ENCODE data around the gene SNX12. TPM values are rescaled to one million over a fixed set of nuclear protein-coding genes. Genes with fewer than 3 reads are reported as not detected.

The SNX12 gene
- total RNA-seq, 1 donor from 2014 or later: 25.0 TPM

DNA sequence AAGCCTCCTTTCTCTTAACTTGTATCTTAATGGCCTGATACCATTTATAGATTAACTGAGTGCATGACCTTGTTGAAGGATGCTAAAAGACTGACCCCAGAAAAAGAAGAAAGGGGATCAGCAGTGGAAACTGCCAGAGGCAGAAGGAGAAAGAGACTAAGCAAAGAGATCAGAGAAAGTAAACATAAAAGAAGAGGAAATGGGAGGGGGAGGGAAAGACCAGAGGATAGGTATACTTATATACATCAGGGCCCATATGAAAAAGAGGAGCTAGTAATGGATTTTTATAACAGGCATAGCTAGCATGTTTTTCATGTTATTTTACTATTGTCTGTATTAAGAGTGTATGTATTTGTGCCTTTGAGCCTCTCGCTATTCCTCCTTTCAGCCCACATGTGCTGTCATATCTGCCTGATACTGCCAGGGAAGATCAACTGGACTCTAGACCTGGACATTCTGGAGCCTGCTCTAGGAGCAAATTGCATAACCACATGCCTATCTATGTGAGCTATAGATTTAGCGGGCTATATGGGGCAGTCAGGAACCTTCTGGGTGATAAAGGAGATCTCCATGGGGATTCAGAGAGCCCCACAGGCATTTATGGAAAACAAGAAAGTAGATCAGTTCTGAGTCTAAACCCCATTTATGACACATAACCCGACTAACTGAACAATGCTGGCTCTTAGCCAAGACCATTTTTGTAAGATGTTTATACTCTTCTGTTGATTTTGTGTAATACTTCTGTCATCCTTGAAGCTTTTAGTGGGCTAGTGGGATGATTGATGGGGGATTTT, 13.4 kb upstream of the SNX12 start:
- intact Hi-C loops (cut with DNase I): no loop called here
- no peaks in the 10 kb centered on the region for H3K27me3 ChIP-seq
- H3K4me1 ChIP-seq: no peaks in the 10 kb centered on the region
- DNase-seq (ENCODE audit: extremely low spot score in 2 of 2): no peak
- no peak overlapping the region for H3K27ac ChIP-seq
- H3K4me3 ChIP-seq: no peak overlapping the region
- no peak for TF ChIP-seq POLR2AphosphoS5 (IDR thresholded peaks at IDR 0.05; ENCODE audit: insufficient read depth in 1 of 2, low read depth in 1 of 2)
- TF ChIP-seq POLR2A (IDR thresholded peaks at IDR 0.05): no peak
- TF ChIP-seq, protein P1, sequence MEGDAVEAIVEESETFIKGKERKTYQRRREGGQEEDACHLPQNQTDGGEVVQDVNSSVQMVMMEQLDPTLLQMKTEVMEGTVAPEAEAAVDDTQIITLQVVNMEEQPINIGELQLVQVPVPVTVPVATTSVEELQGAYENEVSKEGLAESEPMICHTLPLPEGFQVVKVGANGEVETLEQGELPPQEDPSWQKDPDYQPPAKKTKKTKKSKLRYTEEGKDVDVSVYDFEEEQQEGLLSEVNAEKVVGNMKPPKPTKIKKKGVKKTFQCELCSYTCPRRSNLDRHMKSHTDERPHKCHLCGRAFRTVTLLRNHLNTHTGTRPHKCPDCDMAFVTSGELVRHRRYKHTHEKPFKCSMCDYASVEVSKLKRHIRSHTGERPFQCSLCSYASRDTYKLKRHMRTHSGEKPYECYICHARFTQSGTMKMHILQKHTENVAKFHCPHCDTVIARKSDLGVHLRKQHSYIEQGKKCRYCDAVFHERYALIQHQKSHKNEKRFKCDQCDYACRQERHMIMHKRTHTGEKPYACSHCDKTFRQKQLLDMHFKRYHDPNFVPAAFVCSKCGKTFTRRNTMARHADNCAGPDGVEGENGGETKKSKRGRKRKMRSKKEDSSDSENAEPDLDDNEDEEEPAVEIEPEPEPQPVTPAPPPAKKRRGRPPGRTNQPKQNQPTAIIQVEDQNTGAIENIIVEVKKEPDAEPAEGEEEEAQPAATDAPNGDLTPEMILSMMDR (IDR thresholded peaks at IDR 0.05): no peak
- H3K9me3 ChIP-seq: no peaks in the 10 kb centered on the region
- no peaks in the 10 kb centered on the region for H3K36me3 ChIP-seq

DNA sequence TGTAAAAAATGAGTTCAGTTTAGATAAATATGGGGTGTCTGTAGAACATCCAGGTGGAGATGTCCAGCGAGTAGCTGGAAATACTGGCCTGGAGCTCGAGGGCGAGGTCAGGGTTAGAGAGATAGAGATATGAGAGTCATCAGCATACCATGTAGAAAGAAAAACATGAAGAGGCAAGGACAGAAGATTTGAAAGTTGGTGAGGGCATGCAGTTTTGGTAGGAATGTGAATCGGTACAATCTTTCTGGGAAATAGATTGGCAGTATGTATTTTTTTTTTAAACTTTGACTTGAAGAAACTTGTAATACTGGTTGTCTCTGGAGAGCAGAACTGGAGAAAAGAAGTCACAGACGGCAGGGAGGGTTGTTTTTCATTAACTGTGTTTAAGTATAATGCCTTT, 2.4 kb upstream of the SNX12 start:
- Histone ChIP-seq H3K4me3 (no peak overlapping the region), H3K27me3 (no peaks in the 10 kb centered on the region), H3K9me3 (no peaks in the 10 kb centered on the region), H3K27ac (no peak overlapping the region), H3K36me3 (no peaks in the 10 kb centered on the region), H3K4me1 (peaks cover 14% of the 10 kb centered on the region)
- intact Hi-C loops (cut with DNase I): no loop called here
- TF ChIP-seq POLR2A (IDR thresholded peaks at IDR 0.05) (no peak), POLR2AphosphoS5 (IDR thresholded peaks at IDR 0.05; ENCODE audit: insufficient read depth in 1 of 2, low read depth in 1 of 2) (no peak)
- TF ChIP-seq, protein P1 (IDR thresholded peaks at IDR 0.05): no peak
- DNase-seq (ENCODE audit: extremely low spot score in 2 of 2): no peak

DNA sequence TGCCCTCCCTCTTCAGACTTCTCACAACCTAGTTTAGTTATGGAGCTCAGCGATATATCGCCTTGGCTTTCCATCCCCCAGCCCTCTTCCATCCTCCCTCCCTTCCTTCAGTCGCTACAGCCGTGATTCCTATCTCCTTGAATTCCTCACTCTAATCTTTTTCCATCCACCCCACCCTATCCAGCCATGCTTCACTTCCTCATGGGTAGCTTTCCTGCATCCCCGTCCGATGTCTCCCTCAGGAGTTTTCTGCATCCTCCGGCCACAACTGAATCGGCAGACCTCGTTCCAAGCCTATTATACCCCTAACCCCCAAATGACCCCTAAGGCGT, 456 bp downstream of the SNX12 start:
- Histone ChIP-seq H3K27me3 (no peaks in the 10 kb centered on the region), H3K36me3 (no peaks in the 10 kb centered on the region), H3K4me3 (peak overlapping the region; percentile 54 to 62), H3K27ac (peak overlapping the region; percentile 79), H3K4me1 (peaks cover 14% of the 10 kb centered on the region), H3K9me3 (no peaks in the 10 kb centered on the region)
- TF ChIP-seq POLR2AphosphoS5 (IDR thresholded peaks at IDR 0.05; ENCODE audit: insufficient read depth in 1 of 2, low read depth in 1 of 2) (no peak), POLR2A (IDR thresholded peaks at IDR 0.05) (no peak)
- TF ChIP-seq, protein P1 (IDR thresholded peaks at IDR 0.05): no peak
- no peak for DNase-seq (ENCODE audit: extremely low spot score in 2 of 2)
- intact Hi-C loops (cut with DNase I): loop anchor here (10.0 kb wide), 1 partner anchor 107 kb away; no protein-coding TSS in a partner anchor

DNA sequence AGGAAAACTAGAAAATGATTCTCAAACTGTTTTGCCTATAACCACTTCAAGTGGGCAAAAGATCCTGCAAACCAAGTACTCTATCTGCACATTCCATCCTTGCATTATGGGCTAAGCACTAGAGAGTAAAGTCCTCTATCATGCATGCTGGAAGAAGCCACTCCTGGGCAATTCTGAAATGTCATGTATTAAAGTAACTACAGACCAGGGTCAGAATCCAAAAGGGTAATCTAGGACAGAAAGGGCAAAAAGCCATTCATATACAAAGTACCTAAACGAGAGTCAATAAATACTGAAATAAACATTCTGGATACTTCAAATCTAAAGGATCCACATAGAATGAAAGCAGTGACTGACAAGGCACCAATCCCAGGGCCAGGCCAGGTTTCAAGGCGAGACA, 1.0 kb downstream of the SNX12 start:
- H3K27ac ChIP-seq: peak overlapping the region; percentile 79
- TF ChIP-seq, protein P1 (IDR thresholded peaks at IDR 0.05): no peak
- TF ChIP-seq POLR2AphosphoS5 (IDR thresholded peaks at IDR 0.05; ENCODE audit: insufficient read depth in 1 of 2, low read depth in 1 of 2) (no peak), POLR2A (IDR thresholded peaks at IDR 0.05) (no peak)
- no peaks in the 10 kb centered on the region for H3K9me3 ChIP-seq
- H3K27me3 ChIP-seq: no peaks in the 10 kb centered on the region
- peaks cover 14% of the 10 kb centered on the region for H3K4me1 ChIP-seq
- peak overlapping the region; percentile 54 to 62 for H3K4me3 ChIP-seq
- H3K36me3 ChIP-seq: no peaks in the 10 kb centered on the region
- DNase-seq (ENCODE audit: extremely low spot score in 2 of 2): no peak
- intact Hi-C loops (cut with DNase I): loop anchor here (10.0 kb wide), 1 partner anchor 108 kb away; no protein-coding TSS in a partner anchor

DNA sequence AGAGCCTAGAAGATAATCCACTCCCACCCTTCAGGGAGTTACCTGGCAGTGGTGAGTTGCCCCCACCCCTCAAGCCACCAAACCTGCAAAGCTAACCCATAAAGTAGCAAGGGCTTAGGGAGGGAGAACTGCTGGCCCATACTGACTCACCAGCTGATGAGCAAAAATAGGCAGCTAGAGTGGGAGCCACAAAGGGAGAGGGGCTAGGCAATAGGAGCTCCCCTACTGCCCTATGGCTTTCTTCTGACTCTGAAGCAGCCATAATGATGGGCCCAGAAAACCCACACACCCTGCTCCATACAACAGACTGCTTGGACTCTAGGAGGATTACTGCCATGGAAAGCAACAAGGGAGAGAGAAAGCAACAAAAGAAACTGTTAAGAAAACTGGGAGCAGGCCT, 8.0 kb downstream of the SNX12 start:
- no peak overlapping the region for H3K27ac ChIP-seq
- intact Hi-C loops (cut with DNase I): loop anchor here (10.0 kb wide), 1 partner anchor 115 kb away; no protein-coding TSS in a partner anchor
- H3K4me3 ChIP-seq: no peak overlapping the region
- H3K27me3 ChIP-seq: no peaks in the 10 kb centered on the region
- no peaks in the 10 kb centered on the region for H3K9me3 ChIP-seq
- TF ChIP-seq POLR2A (IDR thresholded peaks at IDR 0.05): no peak
- no peak for TF ChIP-seq POLR2AphosphoS5 (IDR thresholded peaks at IDR 0.05; ENCODE audit: insufficient read depth in 1 of 2, low read depth in 1 of 2)
- TF ChIP-seq, protein P1 (IDR thresholded peaks at IDR 0.05): no peak
- no peak for DNase-seq (ENCODE audit: extremely low spot score in 2 of 2)
- H3K36me3 ChIP-seq: peaks cover 0 to 17% of the 10 kb centered on the region in 2 donors
- no peaks in the 10 kb centered on the region for H3K4me1 ChIP-seq
